ENCODE results near the gene PRRT3. TPM values are rescaled to one million over a fixed set of nuclear protein-coding genes. Genes with fewer than 3 reads are reported as not detected.

PRRT3 gene
- total and polyA plus RNA-seq, 9 of the 15 experiments (the other 6 are each of a cell fraction or from before 2014, with no cell fraction given) = 0.06 to 1.9 (median 1.2) TPM

DNA sequence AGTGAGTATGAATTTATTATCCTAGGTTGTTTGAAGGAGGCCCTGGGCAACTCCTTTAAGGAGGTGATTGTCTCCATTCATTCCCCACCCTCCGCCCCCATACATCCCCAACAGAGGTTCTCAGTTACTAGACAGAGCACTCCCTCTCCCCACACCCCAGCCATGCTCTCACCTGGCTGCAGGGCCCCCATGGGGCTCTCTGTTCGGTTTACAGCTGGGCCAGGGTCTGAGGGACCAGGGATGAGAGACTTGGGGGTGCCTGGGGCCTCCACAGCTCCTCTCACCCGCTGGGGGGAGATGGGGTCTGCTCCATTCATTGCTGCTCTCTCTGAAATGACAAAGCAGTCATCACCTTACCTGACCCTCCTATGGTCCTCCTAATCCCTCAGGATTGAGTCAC, 3.6 kb downstream of the PRRT3 start (continued):
- TF ChIP-seq CHD7 (IDR thresholded peaks at IDR 0.05; ENCODE audit: low read depth, low read length) (no peak), ZNF766 (CRISPR knock-in tag; conservative IDR thresholded peaks at IDR 0.05) (no peak), SIN3A (IDR thresholded peaks at IDR 0.05; ENCODE audit: borderline replicate concordance in 2 of 2, control insufficient read depth in 1 of 2, low read depth in 2 of 2, low read length in 2 of 2) (no peak), U2AF2 (optimal IDR thresholded peaks at IDR 0.05; ENCODE audit: low read depth, low read length) (no peak), ZNF3 (CRISPR knock-in tag; IDR thresholded peaks at IDR 0.05) (no peak), TAF1 (IDR thresholded peaks at IDR 0.05; ENCODE audit: control insufficient read depth, extremely low read depth, insufficient read depth, low read length, severe bottlenecking) (no peak), NFXL1 (CRISPR knock-in tag; IDR thresholded peaks at IDR 0.05) (no peak), RNF2 (IDR thresholded peaks at IDR 0.05) (no peak)

Measured in K562 (cell line).